HG02610 (cell line): ENCODE results near the gene NDUFV2.
A peak's percentile ranks its signal among the peaks of the same experiment; 100 is the strongest.
"Not testable (repeated sequence)": the region's sequence is repeated elsewhere in the genome, so short reads cannot be mapped to it uniquely, and the experiment has no call there.

Source experiments
- ATAC-seq: cut with Tn5 transposase; IDR thresholded peaks from one replicate; pipeline ENCODE4 v1.9.1; 2021; ENCODE audit warnings: mild to moderate bottlenecking, moderate library complexity; ENCODE audit not compliant: unreplicated experiment

NDUFV2 gene

GRCh38 chr18:9088727-9089126 lies 13.8 kb upstream of the NDUFV2 start:
- not testable (repeated sequence) for ATAC-seq

- no peak for ATAC-seq
Observed at GRCh38 chr18:9090578-9090977, 11.9 kb upstream of the NDUFV2 start.

- ATAC-seq = no peak
Observed at GRCh38 chr18:9091066-9091476, 11.4 kb upstream of the NDUFV2 start.

- ATAC-seq = no peak
Observed at GRCh38 chr18:9092665-9093064, 9.8 kb upstream of the NDUFV2 start.

GRCh38 chr18:9093109-9093508 lies 9.4 kb upstream of the NDUFV2 start:
- not testable (repeated sequence) for ATAC-seq

GRCh38 chr18:9094307-9095226 lies 7.9 kb upstream of the NDUFV2 start:
- ATAC-seq = no peak

- peak; percentile 83 for ATAC-seq
Observed at GRCh38 chr18:9095297-9096006, 7.0 kb upstream of the NDUFV2 start.

- ATAC-seq = no peak
Observed at GRCh38 chr18:9096007-9096371, 6.5 kb upstream of the NDUFV2 start.

- ATAC-seq = no peak
Observed at GRCh38 chr18:9096685-9097084, 5.8 kb upstream of the NDUFV2 start.

GRCh38 chr18:9097349-9097748 lies 5.2 kb upstream of the NDUFV2 start:
- no peak for ATAC-seq

GRCh38 chr18:9100796-9101195 lies 1.7 kb upstream of the NDUFV2 start:
- ATAC-seq = no peak

GRCh38 chr18:9101730-9102507 lies 580 bp upstream of the NDUFV2 start:
- ATAC-seq = no peak

GRCh38 chr18:9103376-9103873 lies 926 bp downstream of the NDUFV2 start:
- ATAC-seq = no peak

- ATAC-seq = no peak
Observed at GRCh38 chr18:9104244-9104901, 1.9 kb downstream of the NDUFV2 start.

GRCh38 chr18:9105420-9105819 lies 2.9 kb downstream of the NDUFV2 start:
- ATAC-seq = no peak

- ATAC-seq = no peak
Observed at GRCh38 chr18:9106094-9106493, 3.6 kb downstream of the NDUFV2 start.

- no peak for ATAC-seq
Observed at GRCh38 chr18:9106800-9107584, 4.5 kb downstream of the NDUFV2 start.

GRCh38 chr18:9108911-9109310 lies 6.4 kb downstream of the NDUFV2 start:
- ATAC-seq = no peak

- ATAC-seq = no peak
Observed at GRCh38 chr18:9109523-9109922, 7.0 kb downstream of the NDUFV2 start.
